Glomerular endothelial cell (primary cell): Measurements from ENCODE around the gene PHYHD1. TPM values are rescaled to one million over a fixed set of nuclear protein-coding genes. Genes with fewer than 3 reads are reported as not detected.

Experiments
- DNase-seq: peaks from one replicate; pipeline ENCODE4 v3.0.0-alpha.2; 2011; ENCODE audit warnings: low read depth, low spot score; ENCODE audit errors: extremely low read depth
- total RNA-seq: library from RNA; depleted of rRNA; stranded (reverse); fragments of >200 nt; gene quantifications from 2 replicates; pipeline ENCODE4 v1.2.3, GENCODE V29; 2015

Gene PHYHD1
- total RNA-seq, 1 donor from 2014 or later, result 0.23 TPM

GRCh38 chr9:128899566-128900322 lies 21.0 kb upstream of the PHYHD1 start:
- DNase-seq, result no peak

- no peak for DNase-seq
Measured at GRCh38 chr9:128901379-128901778, 19.4 kb upstream of the PHYHD1 start.

DNA sequence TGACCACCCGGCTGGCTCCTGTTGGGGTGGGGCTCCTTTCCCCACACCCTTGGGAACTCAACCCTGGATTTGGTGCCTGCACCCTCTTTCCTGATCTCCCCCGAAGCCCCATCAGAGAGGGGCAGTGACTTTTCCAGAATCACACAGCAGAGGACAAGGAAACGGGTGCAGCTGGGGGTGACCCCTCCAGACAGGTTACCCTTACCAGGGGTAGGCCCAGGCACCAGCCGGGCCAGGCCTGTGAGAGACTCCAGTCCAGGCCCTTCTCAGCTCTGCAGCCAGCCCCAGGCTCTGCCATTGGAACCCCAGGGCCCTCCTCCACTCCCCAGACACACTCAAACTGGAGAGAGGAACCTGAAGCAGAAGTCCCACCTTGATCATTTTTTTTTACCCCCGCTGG lies 19.0 kb upstream of the PHYHD1 start:
- DNase-seq, result no peak

DNA sequence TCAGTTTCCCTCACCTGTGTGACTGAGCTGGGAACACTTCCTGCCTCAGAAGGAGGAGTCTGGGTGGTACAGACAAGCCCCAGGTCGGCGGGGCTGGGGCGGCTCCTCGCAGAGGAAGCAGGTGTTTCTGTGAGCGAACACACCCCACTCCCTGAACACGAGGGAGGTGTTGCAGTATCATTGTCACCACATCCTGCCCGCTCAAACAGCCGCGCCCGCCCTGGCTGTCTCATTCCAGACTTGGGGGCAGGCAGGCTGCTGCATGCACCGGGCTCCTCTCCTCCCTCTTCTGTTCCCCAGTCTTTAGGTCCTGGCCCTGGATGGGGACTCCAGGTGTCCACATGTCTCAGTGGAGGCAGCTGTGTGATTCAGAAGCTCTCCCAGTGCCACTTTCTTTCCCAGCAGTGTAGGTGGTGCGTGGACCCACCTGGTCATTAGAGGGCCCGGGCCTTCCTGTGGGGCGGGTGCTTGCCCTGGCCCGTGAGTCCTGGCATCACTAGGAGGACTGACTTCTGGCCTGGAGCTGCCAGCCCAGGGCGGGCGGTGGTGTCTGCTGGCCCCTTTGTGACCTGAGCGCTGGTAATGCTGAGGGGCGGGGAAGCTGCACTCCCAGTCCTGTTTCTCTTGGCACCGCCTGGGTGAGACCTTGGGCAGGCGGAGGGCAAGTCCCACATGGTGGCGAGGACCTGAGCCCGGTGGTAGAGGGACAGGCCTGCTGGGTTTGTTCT lies 18.3 kb upstream of the PHYHD1 start:
- no peak for DNase-seq

GRCh38 chr9:128903079-128903461 lies 17.7 kb upstream of the PHYHD1 start:
- DNase-seq, result no peak

- DNase-seq, result no peak
Measured at GRCh38 chr9:128903871-128904620, 16.7 kb upstream of the PHYHD1 start.

DNA sequence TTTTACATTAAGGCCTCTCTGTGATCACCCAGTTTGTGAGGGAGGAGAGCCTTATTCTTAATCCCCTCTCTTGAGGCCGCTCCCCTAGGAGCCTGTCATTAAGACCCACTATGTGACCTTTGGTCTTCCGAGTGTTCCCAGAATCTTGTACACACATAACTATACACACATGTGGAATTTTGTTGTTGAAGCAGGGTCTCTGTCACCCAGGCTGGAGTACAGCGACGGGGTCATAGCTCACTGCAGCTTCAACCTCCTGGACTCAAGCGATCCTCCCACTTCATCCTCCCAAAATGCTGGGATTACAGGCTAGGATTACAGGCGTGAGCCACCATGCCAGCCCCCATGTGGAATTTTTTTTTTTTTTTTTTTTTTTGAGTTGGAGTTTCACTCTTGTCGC lies 14.8 kb upstream of the PHYHD1 start:
- DNase-seq, result no peak

DNA sequence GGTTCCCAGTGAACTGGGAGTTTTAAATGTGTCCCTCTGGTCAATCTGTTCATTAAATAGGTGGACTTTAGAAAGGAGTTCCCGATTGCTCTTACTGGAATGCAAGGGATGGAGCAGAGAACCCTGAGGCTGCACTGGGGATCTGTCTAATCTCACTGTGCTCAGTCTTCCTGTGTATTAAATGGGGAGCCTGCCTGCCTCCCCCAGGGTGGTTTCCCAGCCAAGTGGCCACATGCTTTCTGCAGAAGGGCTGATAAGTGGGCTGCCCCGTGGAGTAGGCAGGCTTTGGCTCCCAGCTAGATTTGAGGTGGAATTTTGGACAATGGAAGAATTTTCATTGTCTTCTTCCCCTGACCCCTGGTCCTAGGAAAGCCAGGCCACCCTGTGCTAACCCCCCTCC lies 14.0 kb upstream of the PHYHD1 start:
- DNase-seq, result no peak

GRCh38 chr9:128908372-128908771 lies 12.4 kb upstream of the PHYHD1 start:
- no peak for DNase-seq

- DNase-seq, result no peak
Measured at GRCh38 chr9:128909859-128910258, 10.9 kb upstream of the PHYHD1 start.

GRCh38 chr9:128910906-128911305 lies 9.9 kb upstream of the PHYHD1 start:
- no peak for DNase-seq

- DNase-seq, result no peak
Measured at GRCh38 chr9:128911529-128912035, 9.2 kb upstream of the PHYHD1 start.

GRCh38 chr9:128912270-128912853 lies 8.4 kb upstream of the PHYHD1 start:
- DNase-seq, result no peak

DNA sequence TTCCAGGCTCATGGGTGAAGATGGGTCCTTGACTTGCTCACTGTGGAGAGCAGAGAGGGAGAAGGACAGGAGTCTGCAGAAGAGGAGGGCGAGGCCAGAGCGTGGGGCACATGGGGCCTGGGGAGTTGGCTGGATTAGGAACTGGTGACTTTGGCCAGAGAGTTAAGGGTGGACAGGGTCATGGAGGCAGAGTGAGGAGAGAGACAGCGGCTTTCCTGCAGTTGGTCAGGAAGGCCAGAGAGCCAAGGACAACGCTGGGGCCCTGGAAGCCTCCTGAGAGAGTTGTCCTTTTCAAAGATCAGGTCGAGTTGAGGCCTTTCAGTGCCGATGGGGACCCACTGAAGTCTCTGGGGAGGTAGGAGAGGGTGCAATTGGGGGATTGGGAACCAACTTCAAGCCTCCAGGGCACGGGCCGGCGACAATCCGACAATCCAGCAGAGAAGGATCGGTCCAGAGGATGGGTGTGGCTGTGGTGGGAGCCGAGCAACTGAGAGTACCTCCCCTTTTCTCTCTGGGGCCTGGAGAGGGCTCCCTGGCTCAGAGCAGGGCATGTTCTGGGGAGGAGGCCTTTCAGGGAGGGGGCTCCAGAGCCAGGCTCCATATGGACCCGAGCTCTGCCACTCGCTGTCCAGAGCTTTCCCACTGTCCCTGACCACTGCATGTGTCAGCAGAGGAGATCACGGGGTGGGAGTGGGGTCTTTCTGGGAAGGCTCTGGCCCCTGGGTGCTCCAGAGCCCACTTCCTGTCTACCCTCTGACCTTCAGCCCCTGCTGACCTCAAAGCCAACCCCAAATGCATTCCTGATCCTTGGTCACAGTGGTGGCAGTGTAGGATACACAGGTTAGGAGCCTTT lies 7.5 kb upstream of the PHYHD1 start:
- no peak for DNase-seq

DNA sequence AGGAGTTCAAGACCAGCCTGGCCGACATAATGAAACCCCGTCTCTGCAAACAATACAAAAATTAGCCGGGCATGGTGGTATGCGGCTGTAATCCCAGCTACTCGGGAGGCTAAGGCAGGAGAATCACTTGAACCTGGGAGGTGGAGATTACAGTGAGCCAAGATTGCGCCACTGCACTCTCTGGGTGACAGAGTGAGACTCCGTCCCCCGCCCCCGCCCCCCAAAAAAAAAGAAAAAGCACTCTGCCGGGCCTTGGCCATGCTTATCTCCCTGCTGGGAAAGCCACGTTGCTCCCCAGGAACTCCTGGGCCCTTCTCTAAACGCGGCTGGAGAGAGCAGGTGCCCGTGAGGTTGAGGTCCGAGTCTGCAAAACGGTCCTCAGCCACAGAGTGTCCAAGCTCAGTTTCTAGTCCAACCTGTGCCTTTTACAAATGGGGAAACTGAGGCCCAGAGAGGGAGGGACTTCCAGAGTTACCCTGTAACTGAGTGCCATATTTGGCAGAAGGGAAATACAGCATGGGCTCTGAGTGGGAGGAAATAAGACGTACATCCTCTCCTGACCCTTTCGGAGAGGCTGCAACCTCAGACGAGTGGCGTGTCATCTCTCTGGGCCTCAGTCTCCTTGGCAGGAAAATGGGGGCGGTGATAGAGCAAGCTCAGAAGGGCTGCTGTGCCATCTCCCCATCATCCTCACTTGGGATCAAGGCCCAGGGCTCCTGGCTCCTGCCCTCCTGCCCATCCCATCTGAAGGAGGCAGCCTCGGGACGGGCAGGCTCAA lies 6.6 kb upstream of the PHYHD1 start:
- DNase-seq, result no peak

- no peak for DNase-seq
Measured at GRCh38 chr9:128916204-128916603, 4.6 kb upstream of the PHYHD1 start.

GRCh38 chr9:128916745-128917144 lies 4.0 kb upstream of the PHYHD1 start:
- DNase-seq, result no peak

GRCh38 chr9:128917151-128917849 lies 3.5 kb upstream of the PHYHD1 start:
- DNase-seq, result no peak

DNA sequence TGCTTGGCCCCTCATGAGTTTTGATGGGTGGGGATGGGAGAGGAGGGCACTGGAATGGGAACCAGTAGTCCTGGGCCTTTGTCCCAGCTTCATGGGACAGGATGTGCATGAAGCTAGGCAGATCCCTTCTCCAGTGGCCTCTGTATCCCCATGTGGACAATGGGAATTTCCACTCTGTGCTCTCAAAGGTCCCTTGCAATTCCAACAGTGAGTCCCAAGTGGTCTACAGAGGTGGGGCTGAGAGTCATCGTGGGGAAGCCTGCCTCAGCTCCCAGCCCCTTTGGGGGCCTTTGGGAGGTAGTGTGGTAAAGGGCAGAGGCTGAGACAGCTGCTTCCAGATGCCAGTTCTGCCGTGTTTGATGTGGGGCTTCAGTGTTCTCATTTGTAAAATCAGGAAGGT lies 1.9 kb upstream of the PHYHD1 start:
- DNase-seq, result no peak
